DOHH2 (cell line): Measurements from ENCODE around the gene CHTF8.

ENCODE experiments used
- EZH2phosphoT487 ChIP-seq: fragments of 200-600 bp; sonication (generic); IDR thresholded peaks from 2 replicates; pipeline ENCODE4 v1.6.1; 2017; ENCODE audit warnings: borderline replicate concordance, mild to moderate bottlenecking, antibody characterized with exemption, low read length, moderate library complexity, mixed read lengths
- TF ChIP-seq, protein P1 (sequence below): fragments of 200-600 bp; sonication (generic); IDR thresholded peaks from one replicate; pipeline ENCODE4 v1.5.1; 2014; ENCODE audit warnings: antibody characterized with exemption, mild to moderate bottlenecking, low read depth, low read length; ENCODE audit not compliant: poor library complexity, severe bottlenecking

DNA sequence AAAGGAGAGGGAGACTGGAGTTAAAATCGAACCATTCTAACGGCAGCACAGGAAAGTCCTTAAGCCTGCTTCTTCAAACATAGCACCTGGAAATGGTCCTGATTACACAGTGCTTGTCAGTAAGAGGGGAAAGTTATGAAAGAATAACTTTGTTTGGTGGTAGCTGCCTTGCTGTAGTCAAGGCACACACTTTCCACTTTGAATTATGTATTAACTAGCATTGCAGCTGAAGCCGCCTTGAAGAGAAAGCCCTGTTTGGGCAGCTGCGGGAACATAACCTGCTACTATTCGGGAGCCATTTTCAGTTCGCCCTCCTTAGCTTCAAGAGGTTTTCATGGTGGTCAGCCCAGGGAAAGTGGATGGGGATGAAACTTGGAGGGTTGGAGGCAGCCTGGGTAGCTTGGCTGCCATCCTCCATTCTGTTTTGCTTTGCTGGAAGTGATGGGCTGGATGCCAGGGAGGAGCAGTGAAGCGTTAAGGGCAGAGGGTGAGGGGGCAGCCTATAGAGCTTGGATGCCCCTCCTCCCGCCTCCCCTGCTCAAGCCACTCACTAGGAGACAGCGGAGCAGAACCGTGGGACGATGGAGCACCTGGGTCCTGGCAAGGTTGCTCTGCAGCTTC is 32.2 kb downstream of the CHTF8 start:
- TF ChIP-seq, protein P1, sequence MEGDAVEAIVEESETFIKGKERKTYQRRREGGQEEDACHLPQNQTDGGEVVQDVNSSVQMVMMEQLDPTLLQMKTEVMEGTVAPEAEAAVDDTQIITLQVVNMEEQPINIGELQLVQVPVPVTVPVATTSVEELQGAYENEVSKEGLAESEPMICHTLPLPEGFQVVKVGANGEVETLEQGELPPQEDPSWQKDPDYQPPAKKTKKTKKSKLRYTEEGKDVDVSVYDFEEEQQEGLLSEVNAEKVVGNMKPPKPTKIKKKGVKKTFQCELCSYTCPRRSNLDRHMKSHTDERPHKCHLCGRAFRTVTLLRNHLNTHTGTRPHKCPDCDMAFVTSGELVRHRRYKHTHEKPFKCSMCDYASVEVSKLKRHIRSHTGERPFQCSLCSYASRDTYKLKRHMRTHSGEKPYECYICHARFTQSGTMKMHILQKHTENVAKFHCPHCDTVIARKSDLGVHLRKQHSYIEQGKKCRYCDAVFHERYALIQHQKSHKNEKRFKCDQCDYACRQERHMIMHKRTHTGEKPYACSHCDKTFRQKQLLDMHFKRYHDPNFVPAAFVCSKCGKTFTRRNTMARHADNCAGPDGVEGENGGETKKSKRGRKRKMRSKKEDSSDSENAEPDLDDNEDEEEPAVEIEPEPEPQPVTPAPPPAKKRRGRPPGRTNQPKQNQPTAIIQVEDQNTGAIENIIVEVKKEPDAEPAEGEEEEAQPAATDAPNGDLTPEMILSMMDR = no peak
- no peak for TF ChIP-seq EZH2phosphoT487
